NOMO-1 treated with dmso at 0.1 percent for 144 hours (cell line): ENCODE results near the gene IFNL3.
"Not testable (repeated sequence)": the region's sequence is repeated elsewhere in the genome, so short reads cannot be mapped to it uniquely, and the experiment has no call there.

Experiments
- DNase-seq: peaks from one replicate; lab custom pipeline; 2025; ENCODE audit not compliant: unreplicated experiment; lab: John Stamatoyannopoulos, UW

Gene IFNL3

DNA sequence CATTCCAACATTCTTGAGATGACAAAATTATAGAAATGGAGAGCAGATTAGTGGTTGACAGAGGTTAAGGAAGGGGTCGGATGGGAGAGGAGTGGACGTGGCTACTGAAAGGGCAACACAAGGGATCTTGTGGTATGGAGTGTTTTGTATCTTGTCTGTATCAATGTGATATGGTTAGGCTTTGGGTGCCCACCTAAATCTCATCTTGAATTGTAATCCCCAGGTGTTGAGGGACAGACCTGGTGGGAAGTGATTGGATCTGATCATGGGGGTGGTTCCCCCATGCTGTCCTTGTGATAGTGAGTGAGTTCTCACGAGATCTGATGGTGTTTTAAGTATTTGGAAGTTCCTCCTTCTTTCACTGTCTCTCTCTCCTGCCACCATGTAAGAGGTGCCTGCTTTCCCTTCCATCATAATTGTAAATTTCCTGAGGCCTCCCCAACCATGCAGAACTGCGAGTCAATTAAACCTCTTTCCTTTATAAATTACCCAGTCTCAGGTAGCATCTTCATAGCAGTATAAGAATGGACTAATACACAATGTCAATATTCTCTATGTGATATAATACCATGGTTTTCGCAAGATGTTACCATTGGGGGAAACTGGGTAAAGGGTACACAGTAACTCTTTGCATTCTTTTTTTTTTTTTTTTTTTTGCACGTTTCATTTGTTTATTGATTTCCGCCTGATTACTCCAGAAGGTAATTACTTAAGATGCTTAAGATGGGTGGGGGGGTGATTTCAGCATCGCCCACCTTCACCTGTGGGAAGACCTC, 8.8 kb upstream of the IFNL3 start:
- DNase-seq = no peak

- no peak for DNase-seq
Measured at GRCh38 chr19:39252458-39252857, 7.7 kb upstream of the IFNL3 start.

DNA sequence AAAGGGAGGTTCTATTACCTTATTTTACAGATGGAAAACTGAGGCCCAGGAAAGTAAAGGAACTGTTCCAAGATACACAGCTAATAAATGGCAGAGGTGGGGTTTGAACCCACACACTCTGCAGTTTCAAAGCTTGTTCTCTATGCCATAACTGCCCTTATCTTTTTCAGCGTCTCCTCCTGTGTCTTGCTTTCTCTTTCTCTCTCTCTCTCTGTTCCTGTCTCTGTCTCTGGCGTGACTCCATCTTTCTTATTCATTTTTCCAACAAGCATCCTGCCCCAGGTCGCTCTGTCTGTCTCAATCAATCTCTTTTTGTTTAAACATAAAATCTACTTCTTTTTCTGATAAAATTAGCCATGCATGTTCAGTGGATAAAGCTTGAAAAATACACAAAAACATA, 7.0 kb upstream of the IFNL3 start:
- no peak for DNase-seq

DNA sequence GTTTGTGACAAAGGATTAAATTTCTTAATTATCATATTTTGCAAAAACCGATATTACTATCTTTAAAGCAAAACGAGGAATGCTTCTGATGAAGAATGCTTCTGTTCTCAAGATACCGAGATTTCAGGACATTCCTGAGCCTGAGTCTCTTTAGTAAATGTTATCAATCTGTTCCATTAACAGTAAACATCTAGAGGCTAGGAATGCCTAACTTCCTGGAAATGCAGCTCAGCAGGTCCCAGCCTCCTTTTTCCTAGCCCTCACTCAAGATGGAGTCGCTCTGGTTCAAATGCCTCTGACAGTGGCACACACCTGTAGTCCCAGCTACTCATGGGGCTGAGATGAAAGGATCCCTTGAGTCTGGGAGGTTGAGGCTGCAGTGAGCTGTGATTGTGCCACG, 6.3 kb upstream of the IFNL3 start:
- DNase-seq = no peak

DNA sequence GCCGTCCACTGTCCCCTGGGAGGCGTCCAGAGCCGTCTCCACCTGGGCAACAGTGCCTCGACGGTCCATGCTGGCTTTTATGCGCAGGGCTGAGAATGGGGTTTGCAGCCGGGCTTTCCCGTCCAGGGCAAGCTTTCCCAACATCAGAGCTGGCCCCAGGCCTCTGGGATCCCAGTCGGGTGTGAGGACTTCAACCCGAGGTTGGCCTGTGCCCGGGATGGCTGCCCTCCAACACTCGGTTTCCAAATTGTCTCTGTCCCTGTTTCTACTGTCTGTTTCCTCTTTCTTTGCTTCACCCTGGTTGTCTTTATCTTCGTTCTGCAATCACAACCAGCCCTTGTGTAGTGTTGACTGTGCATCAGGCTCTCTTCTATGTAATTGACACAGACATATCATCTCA, 4.0 kb upstream of the IFNL3 start, which contains the start of gene IFNL4:
Gene IFNL4 (minus strand): TSS at position 51 of the 400 bp plus-strand sequence.
- no peak for DNase-seq

DNA sequence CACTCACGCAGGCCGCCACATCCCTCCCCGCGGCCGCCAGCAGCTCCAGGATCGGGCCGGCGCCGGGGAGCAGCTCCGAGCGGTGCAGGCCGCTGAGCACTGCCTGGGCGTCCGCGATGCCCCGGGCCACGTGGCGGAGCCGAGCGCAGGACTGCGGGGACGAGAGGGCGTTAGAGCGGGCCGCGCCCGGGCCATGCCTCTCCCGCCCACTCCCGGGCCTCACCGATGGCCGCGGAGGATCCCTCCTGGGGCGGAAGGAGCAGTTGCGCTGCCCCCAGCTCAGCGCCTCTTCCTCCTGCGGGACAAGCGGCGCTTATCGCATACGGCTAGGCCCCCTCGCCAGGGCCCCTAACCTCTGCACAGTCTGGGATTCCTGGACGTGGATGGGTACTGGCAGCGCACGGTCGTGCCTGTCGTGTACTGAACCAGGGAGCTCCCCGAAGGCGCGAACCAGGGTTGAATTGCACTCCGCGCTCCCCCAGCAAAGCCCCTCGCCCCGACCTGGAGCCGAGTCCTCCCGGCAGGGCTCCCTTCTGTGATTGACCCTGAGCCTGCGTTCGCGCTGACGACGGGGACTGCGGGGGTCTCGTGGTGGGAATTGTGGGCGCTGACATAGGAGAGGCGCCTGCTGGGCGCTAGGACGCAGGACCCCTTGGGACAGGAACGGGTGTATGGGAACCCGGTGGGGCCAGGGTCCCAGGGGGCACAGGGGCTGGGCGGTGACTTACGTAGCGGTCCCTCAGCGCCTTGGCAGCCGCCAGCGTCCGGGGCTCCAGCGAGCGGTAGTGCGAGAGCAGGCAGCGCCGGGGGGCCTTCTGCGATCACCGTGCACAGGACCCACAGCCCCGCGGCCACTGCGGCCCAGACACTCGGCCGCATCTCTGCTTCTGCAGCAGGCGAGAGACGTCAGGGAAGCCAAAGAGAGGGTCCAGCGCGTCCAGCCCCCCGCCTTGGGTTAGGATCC, 3.2 kb upstream of the IFNL3 start:
- DNase-seq = no peak

DNA sequence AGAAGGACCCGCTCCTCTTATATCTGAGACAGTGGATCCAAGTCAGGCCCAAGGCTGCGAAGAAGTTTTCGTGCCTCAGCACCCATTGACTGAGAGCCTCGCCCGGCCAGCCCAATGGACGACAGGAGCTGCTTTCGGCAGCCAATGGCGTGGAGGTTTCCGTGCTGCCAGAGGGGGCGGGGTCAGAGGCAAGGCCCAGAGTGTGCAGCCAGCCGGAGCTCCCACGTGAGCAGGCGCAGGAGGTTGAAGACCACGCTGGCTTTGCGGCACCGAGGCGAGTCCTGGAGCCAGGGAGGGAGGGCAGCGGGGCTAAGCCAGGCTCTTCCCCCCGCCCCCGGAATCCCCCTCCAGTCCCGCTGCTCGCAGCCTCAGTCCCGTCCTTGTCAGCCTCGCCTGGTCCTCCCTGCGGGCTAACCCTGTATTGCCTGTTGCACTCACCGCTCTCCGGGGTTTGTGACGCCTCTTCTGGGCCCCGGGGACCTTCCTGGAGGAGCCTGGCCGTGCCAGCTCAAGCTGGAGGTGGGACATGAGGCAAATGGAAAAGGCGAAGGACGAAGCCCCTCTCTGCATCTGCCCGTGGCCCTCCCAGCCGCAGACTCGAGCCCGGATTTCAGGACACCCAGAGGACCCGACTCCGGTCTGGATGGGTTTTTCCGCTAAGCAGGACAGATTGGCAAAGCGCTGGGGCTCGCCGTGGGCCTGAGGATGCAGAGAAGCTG, 2.3 kb upstream of the IFNL3 start:
- DNase-seq = no peak

- DNase-seq = not testable (repeated sequence)
Measured at GRCh38 chr19:39245166-39245565, 360 bp upstream of the IFNL3 start.

DNA sequence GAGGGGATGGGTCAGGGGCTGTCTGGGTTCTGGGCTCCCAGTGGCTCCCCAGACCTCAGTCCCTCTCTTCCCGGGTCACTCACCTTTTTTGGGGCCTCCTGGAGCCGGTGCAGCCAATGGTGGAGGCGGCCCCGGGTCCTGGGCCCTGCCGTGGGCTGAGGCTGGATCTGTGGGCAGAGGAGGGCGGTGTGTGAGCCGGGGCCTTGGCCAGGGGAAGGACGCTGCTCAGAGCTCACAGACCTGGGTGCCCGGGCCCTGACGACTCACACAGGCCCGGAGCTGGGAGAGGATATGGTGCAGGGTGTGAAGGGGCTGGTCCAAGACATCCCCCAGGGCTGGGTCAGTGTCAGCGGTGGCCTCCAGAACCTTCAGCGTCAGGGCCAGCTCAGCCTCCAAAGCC, 1.1 kb downstream of the IFNL3 start:
- not testable (repeated sequence) for DNase-seq

- DNase-seq = no peak
Measured at GRCh38 chr19:39240421-39240820, 4.4 kb downstream of the IFNL3 start.

GRCh38 chr19:39238944-39239343, 5.9 kb downstream of the IFNL3 start:
- DNase-seq = no peak

- DNase-seq = no peak
Measured at GRCh38 chr19:39238209-39238608, 6.6 kb downstream of the IFNL3 start.

- DNase-seq = no peak
Measured at GRCh38 chr19:39237200-39238184, 7.3 kb downstream of the IFNL3 start.

- no peak for DNase-seq
Measured at GRCh38 chr19:39236527-39236926, 8.3 kb downstream of the IFNL3 start.

DNA sequence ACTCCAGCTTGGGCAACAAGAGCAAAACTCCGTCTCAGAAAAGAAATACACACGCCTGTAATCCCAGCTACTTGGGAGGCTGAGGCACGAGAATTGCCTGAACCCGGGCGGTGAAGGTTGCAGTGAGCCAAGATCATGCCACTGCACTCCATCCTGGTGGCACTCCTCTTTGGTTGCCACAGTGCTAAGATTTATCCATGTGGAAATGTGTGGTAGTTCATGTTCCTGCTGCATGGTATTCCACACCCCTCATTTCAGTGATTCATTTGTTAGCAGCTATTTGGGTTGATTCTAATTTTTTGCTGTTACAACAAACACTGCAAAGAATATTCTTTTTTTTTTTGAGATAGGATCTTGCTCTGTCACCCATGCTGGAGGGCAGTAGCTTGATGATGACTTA, 12.1 kb downstream of the IFNL3 start:
- DNase-seq = no peak

DNA sequence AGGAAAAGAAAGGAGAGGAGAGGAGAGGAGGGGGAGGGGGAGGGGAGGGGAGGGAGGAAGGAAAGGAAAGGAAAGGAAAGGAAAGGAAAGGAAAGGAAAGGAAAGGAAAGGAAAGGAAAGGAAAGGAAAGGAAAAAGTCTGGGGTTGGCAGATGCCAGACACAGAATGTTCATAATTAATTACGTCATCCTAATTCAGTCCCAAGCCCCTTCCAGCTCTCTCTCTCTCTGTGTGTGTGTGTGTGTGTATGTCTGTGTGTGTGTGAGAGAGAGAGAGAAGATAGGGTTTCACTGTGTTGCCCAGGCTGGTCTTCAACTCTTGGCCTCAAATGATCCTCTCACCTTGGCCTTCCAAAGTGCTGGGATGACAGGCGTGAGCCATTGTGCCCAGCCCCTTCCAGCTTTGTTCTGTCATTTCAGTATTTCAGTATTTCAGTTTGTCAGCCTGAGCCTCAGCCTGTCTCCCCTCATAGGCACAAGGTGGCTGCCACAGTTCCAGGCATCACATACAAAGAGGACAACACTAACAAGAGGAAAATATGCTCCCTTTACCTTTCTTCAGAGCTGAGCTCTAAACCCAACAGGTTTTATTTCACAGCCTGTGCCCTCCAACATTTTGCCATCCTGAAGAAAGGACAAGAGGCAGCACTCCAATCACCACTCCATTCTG, 14.6 kb downstream of the IFNL3 start:
- no peak for DNase-seq

- DNase-seq = peak; percentile 13
Measured at GRCh38 chr19:39224910-39225309, 19.9 kb downstream of the IFNL3 start.

- DNase-seq = no peak
Measured at GRCh38 chr19:39223703-39224279, 21.0 kb downstream of the IFNL3 start.

DNA sequence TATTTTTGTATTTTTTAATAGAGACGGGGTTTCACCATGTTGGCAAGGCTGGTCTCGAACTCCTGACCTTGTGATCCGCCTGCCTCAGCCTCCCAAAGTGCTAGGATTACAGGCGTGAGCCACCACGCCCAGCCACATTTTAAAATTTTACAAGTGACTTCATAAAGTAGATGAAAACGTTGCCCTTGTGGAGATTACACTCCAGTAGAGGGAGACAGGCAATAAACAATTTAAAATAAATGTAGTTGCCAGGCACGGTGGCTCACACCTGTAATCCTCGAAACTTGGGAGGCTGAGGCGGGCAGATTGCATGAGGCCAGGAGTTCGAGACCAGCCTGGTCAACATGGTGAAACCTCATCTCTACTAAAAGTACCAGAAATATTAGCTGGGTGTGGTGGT, 25.7 kb downstream of the IFNL3 start:
- DNase-seq = not testable (repeated sequence)
